Measurements from ENCODE around the gene SYT12.

Gene SYT12

DNA sequence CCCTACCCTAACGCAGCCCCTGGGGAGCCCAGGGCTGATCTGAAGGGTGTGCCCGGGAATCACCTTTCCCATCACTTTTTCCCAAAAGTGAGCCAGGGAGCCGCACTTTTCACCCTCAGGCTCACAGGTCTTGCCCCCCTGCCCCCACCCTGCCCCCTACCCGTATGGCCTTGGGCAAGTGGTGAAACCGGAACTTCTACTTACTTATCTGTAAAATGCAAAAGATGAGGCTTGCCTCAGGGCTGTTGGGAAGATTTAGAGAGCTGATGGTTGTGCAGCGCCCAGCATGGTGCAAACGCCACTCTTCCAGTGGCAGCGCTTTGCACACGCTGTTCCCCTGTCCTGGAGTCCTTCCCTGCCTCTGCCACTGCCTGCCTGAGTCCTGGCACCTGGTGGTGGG lies 8.0 kb downstream of the SYT12 start:
- DNase-seq (ENCODE audit: low read depth), result no peak

DNA sequence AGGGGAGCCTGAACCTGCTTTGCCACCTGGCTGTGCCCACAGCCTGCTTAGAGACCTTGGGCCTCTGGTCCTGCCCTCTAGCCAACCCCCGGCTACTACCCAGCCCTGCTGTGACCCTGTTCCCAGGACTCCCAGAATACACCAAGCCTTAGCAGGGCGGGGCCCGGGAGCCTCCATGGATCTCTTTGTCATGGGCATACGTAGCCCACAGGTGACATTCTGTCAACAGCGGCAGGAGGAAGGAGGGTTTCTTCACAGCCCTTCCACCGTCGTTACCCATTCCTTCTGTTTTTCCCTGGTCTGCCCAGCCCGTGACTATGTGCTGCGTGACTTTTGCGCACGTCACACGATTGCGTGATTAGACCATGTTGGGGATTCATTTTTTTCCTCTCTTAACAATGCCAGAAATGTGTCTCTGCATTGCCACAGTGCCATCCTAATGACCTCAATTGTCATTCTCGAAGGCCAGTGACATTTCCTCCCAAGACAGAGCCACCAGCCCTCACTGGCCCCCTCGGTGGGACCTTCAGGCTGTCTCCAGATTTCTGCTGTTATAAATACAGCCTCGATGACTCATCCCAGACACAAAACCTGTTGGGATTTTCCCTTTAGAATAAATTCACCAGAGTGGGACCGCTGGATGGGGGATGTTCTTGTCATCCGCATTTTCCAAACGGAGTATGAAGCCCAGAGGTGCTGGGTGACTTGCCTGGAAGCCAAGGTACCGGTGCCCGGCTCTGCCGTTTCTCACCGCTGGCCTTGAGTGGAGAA lies 9.0 kb downstream of the SYT12 start:
- DNase-seq (ENCODE audit: low read depth), result no peak

DNA sequence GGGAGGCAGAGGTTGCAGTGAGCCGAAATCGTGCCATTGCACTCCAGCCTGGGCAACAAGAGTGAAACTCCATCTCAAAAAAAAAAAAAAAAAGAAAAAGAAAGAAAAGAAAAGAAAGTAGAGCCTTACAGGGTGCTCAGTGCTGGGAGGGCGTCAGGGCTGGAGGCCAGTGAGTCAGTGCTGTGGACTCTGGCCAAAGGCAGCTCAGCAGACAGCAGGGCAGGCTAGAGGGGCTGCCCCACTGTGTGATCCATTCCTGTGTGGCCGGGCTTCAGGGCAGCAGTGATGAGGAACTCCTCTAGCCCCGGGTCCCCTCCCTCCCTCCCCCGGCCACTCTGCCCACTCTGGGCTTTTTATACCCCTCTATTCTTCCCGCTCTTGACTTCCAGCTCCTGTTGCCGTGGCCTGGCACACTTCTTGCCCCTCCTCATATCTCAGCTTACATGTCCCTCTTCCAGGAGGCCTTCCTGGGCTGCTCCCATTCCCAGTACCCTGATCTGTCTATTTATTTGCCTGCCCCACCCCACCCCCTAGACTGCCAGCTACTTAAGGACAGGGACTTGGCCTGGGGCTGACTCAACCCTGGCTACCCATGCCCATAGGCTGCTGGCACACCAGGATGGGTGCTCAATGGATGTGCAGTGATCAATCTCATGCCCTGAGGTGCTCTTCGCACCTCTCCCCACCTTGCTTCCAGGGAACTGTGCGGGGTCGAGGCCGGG lies 10.1 kb downstream of the SYT12 start:
- no peak for DNase-seq (ENCODE audit: low read depth)

DNA sequence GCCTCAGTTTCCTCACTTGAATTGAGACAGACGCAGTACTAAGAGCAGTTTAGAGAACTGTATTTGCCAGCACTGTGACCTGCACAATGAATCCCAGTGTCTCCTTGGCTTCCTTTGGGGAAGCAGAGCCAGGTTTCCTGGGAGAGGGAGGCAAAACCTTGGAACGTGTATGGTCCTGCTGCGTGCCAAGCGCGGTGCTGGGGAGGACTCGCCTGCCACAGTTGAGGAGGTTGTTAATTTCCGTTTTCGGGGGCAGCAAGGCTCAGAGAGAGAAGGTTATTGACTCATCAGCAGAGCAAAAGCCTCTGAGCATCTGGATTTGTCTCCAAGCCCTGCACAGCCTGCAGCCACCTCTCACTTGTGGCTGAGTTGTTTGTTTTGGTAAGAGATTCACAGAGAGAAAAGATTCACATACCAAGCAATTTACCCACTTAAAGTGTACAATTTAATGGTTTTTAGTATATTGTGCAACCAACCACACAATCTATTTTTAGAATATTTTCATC lies 10.8 kb downstream of the SYT12 start:
- peak; percentile 64 for DNase-seq (ENCODE audit: low read depth)

DNA sequence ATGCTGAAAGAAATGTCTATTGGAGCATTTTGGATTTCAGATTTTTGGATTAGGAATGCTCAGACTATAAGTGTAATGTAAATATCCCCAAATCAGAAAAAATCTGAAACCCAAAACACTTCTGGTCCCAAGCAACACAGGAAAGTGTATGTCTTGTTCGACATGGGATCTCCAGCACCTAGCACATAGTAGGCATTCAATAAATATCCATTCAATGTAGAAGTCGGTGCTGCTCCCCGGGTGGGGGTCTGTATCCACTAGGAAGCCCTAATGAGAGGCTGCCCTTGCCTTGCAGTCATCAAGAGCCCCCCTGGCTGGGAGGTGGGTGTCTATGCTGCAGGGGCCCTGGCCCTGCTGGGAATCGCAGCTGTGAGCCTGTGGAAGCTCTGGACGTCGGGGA lies 11.4 kb downstream of the SYT12 start:
- DNase-seq (ENCODE audit: low read depth), result no peak

DNA sequence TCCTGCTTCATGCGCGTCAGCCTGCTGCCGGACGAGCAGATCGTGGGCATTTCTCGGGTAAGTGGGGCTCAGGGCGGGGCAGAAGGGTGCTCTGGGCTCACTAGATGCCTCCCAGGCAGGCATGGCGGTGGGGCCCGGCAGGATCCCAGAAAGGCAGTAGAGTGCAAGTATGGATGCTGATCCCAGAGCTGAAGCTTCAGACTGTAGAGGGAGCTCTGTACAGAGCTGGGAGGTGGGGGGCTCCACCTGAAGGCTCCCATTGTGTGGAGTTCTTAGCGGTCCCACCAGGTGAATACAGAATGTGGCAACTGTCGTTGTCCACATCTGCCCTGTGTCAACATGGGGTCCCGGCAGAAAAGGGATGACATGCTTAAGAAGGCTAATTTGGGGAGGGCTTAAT lies 17.2 kb downstream of the SYT12 start:
- DNase-seq (ENCODE audit: low read depth), result no peak

DNA sequence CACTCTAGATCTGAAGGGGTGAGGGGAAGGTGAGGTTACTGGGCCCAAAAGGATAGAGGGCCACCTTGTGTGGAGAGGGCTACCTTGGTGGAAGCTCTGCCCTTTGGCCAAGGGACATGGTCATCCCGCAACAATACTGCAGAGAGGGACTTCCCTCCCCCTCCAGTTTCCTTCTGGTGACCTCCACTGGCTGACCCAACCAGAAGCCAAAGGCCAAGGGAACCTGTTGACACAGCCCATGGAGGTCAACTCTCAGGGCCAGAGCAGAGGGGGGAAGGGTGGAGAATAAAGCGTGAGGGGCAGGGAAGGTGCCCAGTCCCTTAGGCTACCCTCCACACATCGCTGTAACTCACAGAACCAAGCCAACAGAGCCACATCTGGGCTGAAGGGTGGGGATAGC lies 18.7 kb downstream of the SYT12 start:
- DNase-seq (ENCODE audit: low read depth), result no peak

DNA sequence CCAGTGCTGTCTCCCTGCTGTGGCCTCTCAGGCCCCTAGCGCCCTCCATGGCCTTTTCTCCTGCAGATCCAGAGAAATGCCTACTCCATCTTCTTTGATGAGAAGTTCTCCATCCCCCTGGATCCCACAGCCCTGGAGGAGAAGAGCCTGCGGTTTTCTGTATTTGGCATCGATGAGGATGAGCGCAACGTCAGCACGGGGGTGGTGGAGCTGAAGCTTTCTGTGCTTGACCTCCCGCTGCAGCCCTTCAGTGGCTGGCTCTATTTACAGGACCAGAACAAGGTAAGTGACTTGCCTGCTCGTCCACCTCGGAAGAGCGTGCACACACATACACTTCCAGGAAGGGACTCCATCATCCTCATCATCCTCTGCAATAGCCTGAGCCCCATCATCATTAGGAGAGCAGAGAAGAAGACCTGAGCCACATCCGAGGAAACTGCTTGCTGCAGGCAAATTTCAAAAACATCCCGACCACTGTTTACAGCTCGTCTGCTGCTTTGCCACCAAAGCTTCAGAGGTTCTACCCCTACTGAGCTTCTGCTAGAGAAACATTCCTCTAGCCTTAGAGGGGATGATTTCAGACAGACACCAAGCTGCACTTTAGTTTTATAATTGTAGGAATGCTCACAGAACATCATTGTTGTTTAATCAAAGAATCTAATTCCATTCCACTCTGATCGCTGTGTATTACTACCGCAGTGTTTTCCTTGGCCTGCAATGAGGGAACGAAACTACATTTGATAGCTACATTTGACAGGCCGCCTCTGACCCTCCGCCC lies 20.8 kb downstream of the SYT12 start:
- DNase-seq (ENCODE audit: low read depth), result no peak

DNA sequence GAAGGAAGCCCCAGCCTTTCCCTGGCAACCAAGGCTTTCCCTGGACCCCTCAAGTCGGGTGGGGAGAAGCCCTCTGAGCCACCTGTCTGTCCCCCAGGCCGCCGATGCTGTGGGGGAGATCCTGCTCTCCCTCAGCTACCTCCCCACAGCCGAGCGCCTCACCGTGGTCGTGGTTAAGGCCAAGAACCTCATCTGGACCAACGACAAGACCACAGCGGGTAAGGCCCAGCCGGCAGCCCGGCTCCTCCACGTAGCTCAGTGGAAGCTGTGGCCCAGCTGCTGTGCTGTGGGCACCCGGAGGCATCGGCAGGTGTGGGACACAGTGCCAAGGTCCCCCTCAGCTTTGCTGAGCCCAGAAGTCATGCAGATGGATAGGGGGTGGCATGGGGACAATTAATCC lies 21.6 kb downstream of the SYT12 start:
- DNase-seq (ENCODE audit: low read depth), result no peak

DNA sequence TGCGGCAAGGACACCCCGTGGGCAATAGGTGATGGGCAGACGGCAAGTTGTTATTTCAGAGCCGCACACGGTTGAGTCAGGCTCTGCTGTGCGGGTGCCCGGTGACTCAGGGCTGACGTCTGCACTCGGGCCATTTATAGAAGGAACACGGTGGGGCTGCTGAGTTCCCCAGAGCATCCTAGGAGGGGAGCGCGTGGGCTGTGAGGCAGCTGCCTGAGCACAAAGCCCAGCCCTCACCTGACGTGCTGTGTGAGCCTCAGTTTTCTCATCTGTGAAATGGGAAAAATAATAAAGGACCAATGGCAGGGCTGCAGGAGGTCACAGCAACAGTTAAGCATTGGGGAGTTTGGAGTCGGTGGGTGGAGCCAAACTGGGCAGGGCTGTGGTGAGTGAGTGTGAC lies 22.4 kb downstream of the SYT12 start:
- no peak for DNase-seq (ENCODE audit: low read depth)

DNA sequence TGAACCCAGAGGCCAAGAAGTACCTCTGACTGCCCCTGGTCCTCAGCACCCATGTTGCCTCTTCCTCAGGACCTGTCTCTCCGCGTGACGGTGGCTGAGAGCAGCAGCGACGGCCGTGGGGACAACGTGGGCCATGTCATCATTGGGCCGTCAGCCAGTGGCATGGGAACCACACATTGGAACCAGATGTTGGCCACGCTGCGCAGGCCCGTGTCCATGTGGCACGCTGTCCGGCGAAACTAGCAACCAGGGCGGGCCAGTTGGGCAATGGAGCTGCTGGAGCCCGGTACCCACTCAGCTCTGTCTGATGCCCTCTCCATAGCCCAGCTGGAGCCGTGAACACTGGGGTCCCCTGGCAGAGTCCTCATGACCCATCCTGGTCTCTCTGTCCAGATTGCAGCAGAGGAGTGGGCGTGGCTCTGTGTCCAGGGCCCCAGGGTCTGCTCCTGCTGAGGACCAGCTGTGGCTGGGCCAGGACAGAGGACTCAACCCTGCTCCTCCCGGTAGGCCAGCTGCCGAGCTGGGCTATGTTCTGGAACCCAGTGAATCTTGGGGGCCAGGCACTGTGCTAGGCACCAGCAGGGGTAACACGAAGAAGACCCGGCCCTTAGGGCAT lies 25.7 kb downstream of the SYT12 start:
- no peak for DNase-seq (ENCODE audit: low read depth)

DNA sequence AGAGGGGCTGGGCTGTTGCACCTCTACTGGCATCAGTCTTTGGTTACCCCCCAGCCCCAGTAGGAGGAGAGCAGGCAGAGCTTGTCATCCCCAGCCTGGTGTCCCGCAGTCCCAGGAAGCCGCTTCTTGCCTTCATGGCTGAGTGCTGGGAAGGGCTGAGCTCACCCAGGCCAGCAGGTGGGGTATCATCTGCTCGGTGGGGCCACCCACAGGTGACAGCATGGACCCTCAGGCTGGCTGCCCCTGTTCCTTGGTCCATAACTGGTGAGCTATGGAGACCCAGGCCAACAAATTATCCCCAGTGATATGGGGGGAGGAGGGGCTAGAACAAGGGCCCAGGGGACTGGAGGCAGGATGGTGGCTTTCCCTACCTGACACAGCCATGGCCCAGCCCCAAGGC lies 27.2 kb downstream of the SYT12 start:
- DNase-seq (ENCODE audit: low read depth), result no peak

DNA sequence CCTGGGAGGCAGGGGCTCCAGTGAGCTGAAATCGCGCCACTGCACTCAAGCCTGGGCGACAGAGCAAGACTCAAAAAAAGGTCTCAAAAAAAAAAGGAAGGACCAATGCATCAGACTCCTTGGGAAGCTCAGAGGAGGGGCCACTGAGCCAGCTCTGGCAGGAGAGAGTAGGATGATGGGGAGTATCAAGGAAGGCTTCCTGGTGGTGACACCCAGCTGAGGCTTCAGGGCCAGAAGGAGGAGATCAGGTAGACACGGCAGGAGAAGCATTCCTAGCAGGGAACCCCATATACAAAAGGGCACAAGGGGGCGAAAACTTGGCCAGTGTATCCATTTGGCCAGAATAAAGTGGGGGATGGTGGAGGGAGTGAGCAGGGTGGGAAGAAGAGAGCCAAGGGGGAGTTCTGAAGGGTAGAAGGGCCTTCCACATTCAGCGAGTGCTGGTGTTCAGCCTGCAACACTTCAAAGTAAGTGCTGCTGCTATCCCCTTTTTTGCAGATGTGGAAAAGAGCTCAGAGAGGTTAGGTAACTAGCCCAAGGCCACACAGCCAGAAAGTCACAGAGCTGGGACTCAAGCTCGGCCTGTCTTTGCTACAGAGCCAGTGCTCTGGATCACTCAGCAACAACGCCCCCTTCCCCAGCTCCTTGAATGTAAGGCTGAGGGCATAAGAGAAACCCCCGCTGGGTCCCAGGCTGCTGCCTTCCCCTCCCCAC lies 28.4 kb downstream of the SYT12 start:
- no peak for DNase-seq (ENCODE audit: low read depth)

DNA sequence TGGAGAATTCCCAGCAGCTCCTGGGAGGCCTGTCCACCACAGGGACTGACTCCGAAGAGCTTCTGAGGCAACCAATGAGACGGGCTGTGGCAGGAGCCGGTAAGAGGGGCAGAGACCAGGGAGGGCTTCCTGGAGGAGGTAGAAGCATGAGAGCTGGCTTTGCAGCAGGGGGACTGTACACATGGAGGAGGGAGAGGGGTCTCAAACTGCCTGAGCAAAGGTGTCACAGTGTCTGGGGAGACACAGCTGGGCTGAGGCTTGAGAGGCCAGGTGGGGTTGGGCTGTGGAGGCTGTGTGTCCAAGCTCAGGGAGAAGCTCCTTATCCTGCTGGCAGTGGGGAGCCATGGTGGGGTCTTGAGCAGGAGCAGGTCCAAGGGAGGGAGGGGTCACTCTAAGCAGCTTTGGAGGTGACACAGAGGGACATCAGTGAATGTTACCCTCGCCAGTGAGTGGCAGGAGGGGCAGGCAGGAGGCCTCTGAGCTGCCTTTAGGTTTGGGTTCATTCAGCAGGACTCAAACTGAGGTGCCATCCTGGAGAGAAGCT lies 29.1 kb downstream of the SYT12 start:
- DNase-seq (ENCODE audit: low read depth), result no peak

DNA sequence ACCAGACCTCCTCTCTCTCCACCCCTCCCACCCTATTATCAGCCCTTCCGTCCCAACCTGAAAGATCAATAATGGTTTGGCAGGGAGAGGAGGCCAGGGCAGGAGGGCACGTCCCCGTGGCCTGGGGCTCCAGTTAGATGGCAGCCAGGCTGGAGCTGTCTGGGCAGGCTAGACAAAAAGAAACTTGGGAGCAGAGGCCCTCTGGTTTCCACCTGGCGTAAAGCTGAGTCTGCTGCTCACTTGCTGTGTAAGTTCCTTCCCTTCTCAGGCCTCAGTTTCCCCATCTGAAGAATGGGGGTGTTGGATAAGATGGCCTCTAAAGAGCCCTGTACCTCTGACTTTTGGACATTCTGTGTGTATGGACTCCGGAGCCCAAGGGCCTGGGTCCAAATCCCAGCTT lies 30.0 kb downstream of the SYT12 start:
- DNase-seq (ENCODE audit: low read depth), result no peak

DNA sequence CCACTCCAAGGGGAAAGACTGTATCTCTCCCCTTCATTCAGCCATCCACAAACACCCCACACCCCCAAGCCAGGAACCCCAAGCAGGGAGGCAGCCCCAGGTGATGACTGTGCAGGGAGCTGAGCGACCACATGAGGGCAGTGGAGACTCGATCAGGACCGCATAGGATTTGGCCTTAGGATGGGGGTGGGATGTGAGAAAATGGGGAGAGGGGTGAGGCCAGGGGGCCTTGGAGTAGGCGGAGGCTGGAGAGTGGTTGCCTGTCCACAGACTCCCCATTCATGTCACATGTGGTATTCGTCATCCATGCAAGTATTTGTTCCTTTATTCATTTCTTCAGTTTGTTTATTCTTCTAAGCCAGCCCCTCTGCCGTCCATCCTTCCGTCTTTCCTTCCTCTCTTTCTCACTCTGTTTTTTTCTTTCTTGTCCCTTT lies 31.0 kb downstream of the SYT12 start:
- no peak for DNase-seq (ENCODE audit: low read depth)

DNA sequence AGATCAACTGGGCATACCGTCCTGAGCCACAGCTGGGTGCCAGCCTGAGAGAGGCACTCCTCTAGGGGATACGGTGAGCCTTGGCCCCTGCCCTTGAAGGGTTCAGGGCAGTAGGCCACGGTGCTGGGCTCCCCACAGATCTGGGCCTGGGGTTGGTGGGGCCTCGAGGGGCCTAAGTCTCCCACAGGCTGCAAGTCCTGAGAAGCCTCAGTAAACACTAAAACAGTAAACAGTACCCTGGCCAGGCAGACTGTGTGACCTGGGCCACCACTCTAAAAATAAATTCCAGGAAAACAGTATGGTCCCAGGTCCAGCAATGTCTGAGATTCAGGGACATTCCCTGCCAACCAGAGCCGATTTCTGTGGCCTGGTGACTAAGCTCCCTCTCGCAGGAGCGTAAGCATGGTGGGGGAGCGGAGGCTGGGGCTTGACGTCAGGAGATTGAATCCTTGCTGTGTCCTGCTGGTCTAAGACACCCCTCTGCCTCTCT lies 31.5 kb downstream of the SYT12 start:
- no peak for DNase-seq (ENCODE audit: low read depth)

DNA sequence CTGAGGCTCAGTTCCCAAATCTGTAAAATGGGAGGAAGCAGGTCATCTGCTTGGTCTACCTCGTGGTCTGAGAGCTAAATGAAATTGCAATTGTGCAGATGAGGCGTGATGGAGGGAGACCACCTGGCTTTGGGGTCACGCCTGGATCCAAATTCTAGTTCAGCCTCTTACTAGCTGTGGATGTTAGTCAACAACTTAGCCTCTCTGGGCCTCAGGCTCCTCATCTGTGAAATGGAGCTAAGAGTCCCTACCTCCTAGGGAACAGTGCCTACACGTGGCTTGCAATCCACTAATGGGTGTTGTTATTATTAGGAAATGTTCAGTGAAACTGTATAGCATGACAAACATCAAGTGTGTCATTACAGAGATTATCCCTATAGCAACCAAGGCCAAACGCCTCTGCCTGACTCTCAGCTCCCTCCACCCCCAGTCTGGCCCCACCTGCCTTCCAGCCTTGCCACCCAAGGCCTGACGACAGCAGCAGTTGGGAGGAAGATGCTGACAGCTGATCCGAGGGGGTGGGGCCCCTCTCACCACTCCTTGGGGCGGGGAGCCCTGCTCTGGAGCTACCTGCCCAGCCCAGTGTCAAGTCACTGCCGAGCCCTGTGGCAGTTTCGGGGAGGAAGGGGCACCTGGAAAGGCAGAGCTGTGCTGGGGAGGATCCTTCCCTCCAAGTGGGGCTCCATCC lies 32.0 kb downstream of the SYT12 start:
- no peak for DNase-seq (ENCODE audit: low read depth)

DNA sequence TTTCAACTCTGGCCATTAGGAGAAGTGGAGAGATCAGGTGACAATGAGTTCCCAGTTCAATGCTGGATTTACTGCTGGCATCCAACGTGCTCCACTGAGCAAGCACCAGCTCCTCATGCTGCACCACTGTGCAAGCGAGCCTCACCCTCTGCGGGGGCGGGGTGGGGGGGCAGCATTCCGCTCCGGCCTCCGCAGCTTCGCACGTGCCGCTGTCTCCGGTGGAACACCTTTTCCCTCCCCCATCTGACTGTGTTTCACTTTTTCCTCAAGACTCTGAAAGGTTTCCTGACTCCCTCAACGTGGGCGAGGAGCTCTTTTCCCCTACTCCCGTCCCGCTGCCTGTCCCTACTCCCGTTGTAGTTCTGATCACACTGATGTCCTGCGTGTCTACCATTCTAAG lies 32.9 kb downstream of the SYT12 start:
- DNase-seq (ENCODE audit: low read depth), result no peak

All from HS-5 (cell line).